PC-9 (cell line): Measurements from ENCODE around the gene LRMDA.

Source experiments
- CTCF ChIP-seq: fragments of 200-600 bp; sonication (generic); conservative IDR thresholded peaks from 2 replicates; pipeline ENCODE4 v1.6.1; 2017; ENCODE audit warnings: mixed run types, antibody characterized with exemption, mild to moderate bottlenecking, moderate library complexity
- EZH2 ChIP-seq: fragments of 200-600 bp; sonication (generic); IDR thresholded peaks from 2 replicates; pipeline ENCODE4 v1.8.0; 2017; ENCODE audit warnings: antibody characterized with exemption, low read depth

DNA sequence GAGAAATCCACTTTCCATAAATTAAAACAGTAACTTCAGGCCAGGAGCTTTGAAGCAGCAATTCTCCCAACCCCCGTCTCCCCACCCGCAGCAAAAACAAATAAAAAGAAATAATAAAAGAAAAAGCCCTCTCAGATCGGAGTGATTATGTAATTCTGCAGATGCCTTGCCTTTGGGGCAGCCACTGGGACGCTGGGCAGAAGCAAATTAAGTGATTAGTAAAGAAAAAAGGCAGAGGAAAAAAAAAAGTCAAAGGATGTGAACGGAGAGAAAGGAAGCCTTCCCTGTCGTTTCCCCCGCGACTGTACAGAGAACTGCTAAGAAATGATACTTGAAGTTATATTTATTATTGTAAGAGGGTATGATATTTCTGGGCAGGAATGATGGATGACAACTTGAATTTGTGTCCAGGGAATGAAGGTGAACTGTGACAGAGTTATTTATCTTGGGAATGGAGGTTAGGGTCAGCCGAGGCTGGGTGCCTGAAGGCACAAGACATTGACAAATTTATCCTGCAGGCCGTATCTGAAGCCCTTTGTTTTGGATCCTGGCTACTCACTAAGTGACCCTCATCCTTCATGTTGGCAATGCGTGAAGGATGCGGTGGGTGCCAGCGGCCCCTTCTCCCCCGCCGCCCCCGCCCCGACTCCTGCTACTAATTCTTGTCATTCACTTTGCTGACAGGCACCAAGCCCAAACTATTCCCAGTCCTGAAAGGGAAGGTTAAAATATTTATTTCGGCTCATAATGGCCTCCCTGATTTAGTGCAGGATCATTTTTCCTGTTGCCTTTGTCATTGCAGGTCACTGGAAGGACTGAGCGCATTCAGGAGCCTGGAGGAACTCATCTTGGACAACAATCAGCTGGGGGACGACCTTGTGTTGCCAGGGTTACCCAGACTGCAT lies 604.0 kb downstream of the LRMDA start:
- TF ChIP-seq CTCF (no peak), EZH2 (no peak)
